ENCODE measurements around the gene C11orf71. TPM values are rescaled to one million over a fixed set of nuclear protein-coding genes. Genes with fewer than 3 reads are reported as not detected.

Gene C11orf71
- total RNA-seq, 1 donor from 2014 or later, result 10.6 TPM

- no peak overlapping the region for H3K4me3 Mint-ChIP-seq (ENCODE audit: unreplicated experiment)
- no peaks in the 10 kb centered on the region for H3K9me3 Mint-ChIP-seq (ENCODE audit: unreplicated experiment)
- no peaks in the 10 kb centered on the region for H3K4me1 Mint-ChIP-seq (ENCODE audit: low read depth, unreplicated experiment)
- no peak overlapping the region for H3K27ac Mint-ChIP-seq (ENCODE audit: unreplicated experiment)
- no peaks in the 10 kb centered on the region for H3K27me3 Mint-ChIP-seq (ENCODE audit: unreplicated experiment)
- no peak for DNase-seq
- TF ChIP-seq CTCF (IDR thresholded peaks at IDR 0.05; ENCODE audit: partially characterized antibody, unreplicated experiment), result no peak
- H3K36me3 Mint-ChIP-seq (ENCODE audit: unreplicated experiment), result no peaks in the 10 kb centered on the region
Measured at GRCh38 chr11:114432893-114433292, 32.6 kb upstream of the C11orf71 start.

- Mint-ChIP-seq H3K4me1 (ENCODE audit: low read depth, unreplicated experiment) (no peaks in the 10 kb centered on the region), H3K27ac (ENCODE audit: unreplicated experiment) (no peak overlapping the region), H3K9me3 (ENCODE audit: unreplicated experiment) (no peaks in the 10 kb centered on the region), H3K36me3 (ENCODE audit: unreplicated experiment) (no peaks in the 10 kb centered on the region), H3K27me3 (ENCODE audit: unreplicated experiment) (no peaks in the 10 kb centered on the region), H3K4me3 (ENCODE audit: unreplicated experiment) (no peak overlapping the region)
- no peak for DNase-seq
- TF ChIP-seq CTCF (IDR thresholded peaks at IDR 0.05; ENCODE audit: partially characterized antibody, unreplicated experiment), result no peak
Measured at GRCh38 chr11:114430290-114430689, 30.0 kb upstream of the C11orf71 start.

GRCh38 chr11:114426280-114426679 is 26.0 kb upstream of the C11orf71 start:
- no peaks in the 10 kb centered on the region for H3K4me1 Mint-ChIP-seq (ENCODE audit: low read depth, unreplicated experiment)
- TF ChIP-seq CTCF (IDR thresholded peaks at IDR 0.05; ENCODE audit: partially characterized antibody, unreplicated experiment), result no peak
- no peak for DNase-seq
- H3K9me3 Mint-ChIP-seq (ENCODE audit: unreplicated experiment), result no peaks in the 10 kb centered on the region
- no peak overlapping the region for H3K27ac Mint-ChIP-seq (ENCODE audit: unreplicated experiment)
- H3K36me3 Mint-ChIP-seq (ENCODE audit: unreplicated experiment), result peaks cover 9% of the 10 kb centered on the region
- no peak overlapping the region for H3K4me3 Mint-ChIP-seq (ENCODE audit: unreplicated experiment)
- H3K27me3 Mint-ChIP-seq (ENCODE audit: unreplicated experiment), result no peaks in the 10 kb centered on the region

- Mint-ChIP-seq H3K4me1 (ENCODE audit: low read depth, unreplicated experiment) (no peaks in the 10 kb centered on the region), H3K9me3 (ENCODE audit: unreplicated experiment) (no peaks in the 10 kb centered on the region), H3K36me3 (ENCODE audit: unreplicated experiment) (no peaks in the 10 kb centered on the region), H3K4me3 (ENCODE audit: unreplicated experiment) (no peak overlapping the region), H3K27ac (ENCODE audit: unreplicated experiment) (no peak overlapping the region), H3K27me3 (ENCODE audit: unreplicated experiment) (no peaks in the 10 kb centered on the region)
- no peak for DNase-seq
- TF ChIP-seq CTCF (IDR thresholded peaks at IDR 0.05; ENCODE audit: partially characterized antibody, unreplicated experiment), result no peak
Measured at GRCh38 chr11:114416441-114416961, 16.2 kb upstream of the C11orf71 start.

- Mint-ChIP-seq H3K9me3 (ENCODE audit: unreplicated experiment) (no peaks in the 10 kb centered on the region), H3K4me1 (ENCODE audit: low read depth, unreplicated experiment) (no peaks in the 10 kb centered on the region), H3K27me3 (ENCODE audit: unreplicated experiment) (no peaks in the 10 kb centered on the region), H3K27ac (ENCODE audit: unreplicated experiment) (peak overlapping the region; percentile 10), H3K4me3 (ENCODE audit: unreplicated experiment) (no peak overlapping the region), H3K36me3 (ENCODE audit: unreplicated experiment) (no peaks in the 10 kb centered on the region)
- no peak for TF ChIP-seq CTCF (IDR thresholded peaks at IDR 0.05; ENCODE audit: partially characterized antibody, unreplicated experiment)
- no peak for DNase-seq
Measured at GRCh38 chr11:114413958-114414357, 13.6 kb upstream of the C11orf71 start.
